Skeletal muscle tissue (tissue), 4 donors: Measurements from ENCODE around the gene FKRP. TPM values are rescaled to one million over a fixed set of nuclear protein-coding genes. Genes with fewer than 3 reads are reported as not detected.
"Not testable (repeated sequence)": the region's sequence is repeated elsewhere in the genome, so short reads cannot be mapped to it uniquely, and the experiment has no call there.

ENCODE experiments used
- H3K27ac ChIP-seq: one replicate; pipeline ENCODE4 v1.7.0; 2013; ENCODE audit warnings: mild to moderate bottlenecking, low read depth, low read length, inconsistent platforms
- H3K27me3 ChIP-seq, 3 donors: one replicate each; pipeline ENCODE4 v1.7.0; 2013; ENCODE audit warnings: low read length in 3 of 3; ENCODE audit not compliant: control insufficient read depth in 3 of 3, insufficient read depth in 3 of 3
- H3K36me3 ChIP-seq, 3 donors: one replicate each; pipeline ENCODE4 v1.7.0; 2013; ENCODE audit warnings: low read length in 3 of 3; ENCODE audit not compliant: control insufficient read depth in 3 of 3, insufficient read depth in 3 of 3
- H3K4me1 ChIP-seq, 3 donors: one replicate each; pipeline ENCODE4 v1.7.0; 2013; ENCODE audit warnings: low read length in 3 of 3, mild to moderate bottlenecking in 3 of 3; ENCODE audit not compliant: control insufficient read depth in 3 of 3, insufficient read depth in 3 of 3
- H3K4me3 ChIP-seq, 3 donors: one replicate each; pipeline ENCODE4 v1.7.0; 2013; ENCODE audit warnings: low read length in 3 of 3
- H3K9ac ChIP-seq, 3 donors: one replicate each; pipeline ENCODE4 v1.7.0; 2013; ENCODE audit warnings: low read length in 3 of 3, mild to moderate bottlenecking in 3 of 3, moderate library complexity in 2 of 3, low read depth in 1 of 3
- H3K9me3 ChIP-seq, 3 donors: one replicate each; pipeline ENCODE4 v1.7.0; 2013; ENCODE audit warnings: low read length in 3 of 3; ENCODE audit not compliant: control insufficient read depth in 3 of 3
- total RNA-seq: library from RNA; depleted of rRNA; stranded (reverse); fragments of >200 nt; gene quantifications from one replicate; pipeline ENCODE4 v1.2.3, GENCODE V29; 2014
- donor health status: Osteomylitis.

Gene FKRP
- total RNA-seq: 5.7 TPM

DNA sequence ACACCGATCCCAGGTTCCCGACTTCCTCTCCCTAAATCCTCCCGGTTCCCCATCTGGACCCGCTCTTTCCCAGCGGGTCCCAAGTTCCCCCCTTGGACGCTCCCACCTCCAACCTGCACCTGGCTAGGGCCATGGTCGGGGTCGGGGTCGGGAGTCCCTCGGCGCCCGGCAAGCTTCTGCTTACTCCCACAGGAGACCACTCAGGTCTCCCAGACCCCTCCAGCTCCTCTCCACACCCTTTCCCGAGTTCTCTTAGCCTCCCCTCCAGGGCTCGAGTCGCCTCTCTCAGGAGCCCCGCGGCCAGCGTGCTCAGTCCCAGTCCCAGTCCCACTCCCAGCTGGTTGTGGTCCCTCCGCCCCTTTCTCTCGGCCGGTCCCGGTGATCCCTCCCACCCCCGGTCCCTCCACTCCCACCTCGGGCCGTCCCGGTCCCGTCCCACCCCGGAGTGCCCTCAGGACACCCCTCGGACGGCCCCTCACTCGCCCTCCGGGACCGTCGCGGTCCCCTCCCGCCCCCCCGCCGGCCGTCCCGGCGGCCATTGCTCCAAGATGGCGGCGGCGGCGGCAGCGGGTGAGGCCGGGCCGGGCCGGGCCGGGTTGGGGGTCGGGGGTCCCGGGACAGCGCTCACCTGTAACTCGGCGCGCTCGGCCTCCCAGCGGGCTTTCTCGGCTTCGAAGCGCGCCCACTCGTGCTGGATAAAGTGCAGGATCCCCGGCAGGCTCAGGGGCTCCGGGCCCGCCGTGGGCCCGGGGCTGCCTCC lies at the start of gene FKRP:
TSS of gene FKRP (plus strand) at position 537 of the 760 bp plus-strand sequence. CDS start 9,394 bp downstream, outside the sequence.
- H3K27ac ChIP-seq: peak within 1 kb of the TSS; percentile 73
- no peaks in the 10 kb centered on the region for H3K27me3 ChIP-seq
- no peaks in the 10 kb centered on the region for H3K9me3 ChIP-seq
- peak within 1 kb of the TSS; percentile 78 to 92 (median 88) for H3K4me3 ChIP-seq
- H3K9ac ChIP-seq: peak within 1 kb of the TSS; percentile 92 to 95 (median 95)
- H3K36me3 ChIP-seq: peaks cover 4 to 21% (median 11%) of the 10 kb centered on the region in 3 donors
- H3K4me1 ChIP-seq: peaks cover 39 to 54% (median 42%) of the 10 kb centered on the region in 3 donors

DNA sequence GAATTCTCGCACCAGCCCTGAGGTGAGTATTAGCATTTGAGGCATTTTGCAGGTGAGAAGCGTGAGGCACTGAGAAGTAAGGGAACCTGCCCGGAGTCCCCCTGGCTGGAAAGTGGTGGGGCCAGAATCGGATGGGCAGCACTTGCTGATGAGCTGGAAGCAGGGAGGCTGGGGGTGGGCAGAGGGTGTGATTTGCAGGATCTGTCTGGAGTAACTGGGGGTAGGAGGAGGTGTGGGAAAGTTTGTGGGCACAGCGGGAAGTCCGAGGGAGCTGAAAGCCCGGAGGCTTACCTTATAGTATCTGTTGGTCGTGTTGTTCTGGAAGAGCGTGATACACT lies 49.0 kb upstream of the FKRP start:
- Histone ChIP-seq H3K9me3 (no peaks in the 10 kb centered on the region), H3K27ac (no peak overlapping the region), H3K4me3 (peak overlapping the region in 1 of 3 donors; percentile 13), H3K36me3 (peaks cover 44 to 51% (median 47%) of the 10 kb centered on the region in 3 donors), H3K4me1 (peaks cover 0 to 6% (median 6%) of the 10 kb centered on the region in 3 donors), H3K27me3 (no peaks in the 10 kb centered on the region), H3K9ac (no peak overlapping the region)

DNA sequence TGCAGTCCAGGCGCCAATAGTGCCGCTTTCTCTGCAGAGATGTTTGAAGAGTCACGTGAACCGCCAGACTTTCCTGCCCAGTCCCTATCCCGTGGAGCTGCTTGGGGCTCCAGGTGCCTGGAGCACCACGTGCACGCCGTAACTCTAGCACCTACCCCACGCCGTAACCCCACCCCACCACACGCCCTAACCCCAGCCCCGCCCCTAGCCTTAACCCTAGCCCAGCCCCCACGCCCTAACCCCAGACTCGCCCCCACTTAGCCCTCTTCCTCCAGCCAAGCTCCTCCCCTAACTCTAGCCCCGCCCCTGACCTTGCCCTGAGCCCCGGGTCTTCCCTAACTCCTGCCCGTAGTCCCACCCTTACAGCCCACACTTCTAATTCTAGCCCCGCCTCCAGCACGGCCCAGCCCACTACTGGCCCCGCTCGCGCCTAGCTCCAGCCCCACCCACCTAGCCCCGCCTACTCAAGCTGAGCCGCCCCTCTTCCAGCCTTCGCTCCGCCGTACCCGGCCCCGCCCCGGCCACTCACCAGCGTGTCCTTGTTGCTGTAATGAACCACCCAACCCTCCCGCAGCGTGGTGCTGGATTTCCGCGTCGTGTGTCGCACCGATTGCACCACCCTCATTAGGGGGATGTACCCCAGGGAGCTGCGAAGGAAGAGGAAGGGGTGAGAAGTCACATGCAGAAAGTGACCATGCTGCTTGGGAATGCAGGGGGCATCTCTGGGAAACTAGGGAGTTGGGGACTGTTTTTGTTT lies 48.5 kb upstream of the FKRP start:
- peak overlapping the region in 1 of 3 donors; percentile 60 for H3K4me3 ChIP-seq
- peak overlapping the region in 1 of 3 donors; percentile 33 for H3K9ac ChIP-seq
- peaks cover 38 to 46% (median 44%) of the 10 kb centered on the region in 3 donors for H3K36me3 ChIP-seq
- H3K27ac ChIP-seq: no peak overlapping the region
- peaks cover 0 to 6% (median 6%) of the 10 kb centered on the region in 3 donors for H3K4me1 ChIP-seq
- H3K27me3 ChIP-seq: no peaks in the 10 kb centered on the region
- H3K9me3 ChIP-seq: no peaks in the 10 kb centered on the region

- peaks cover 30 to 40% (median 37%) of the 10 kb centered on the region in 3 donors for H3K36me3 ChIP-seq
- H3K9ac ChIP-seq: no peak overlapping the region
- no peaks in the 10 kb centered on the region for H3K9me3 ChIP-seq
- H3K4me1 ChIP-seq: peaks cover 0 to 6% (median 6%) of the 10 kb centered on the region in 3 donors
- H3K4me3 ChIP-seq: no peak overlapping the region
- no peaks in the 10 kb centered on the region for H3K27me3 ChIP-seq
- no peak overlapping the region for H3K27ac ChIP-seq
Measured at GRCh38 chr19:46698395-46699321, 47.2 kb upstream of the FKRP start.

- H3K9ac ChIP-seq: no peak overlapping the region
- no peaks in the 10 kb centered on the region for H3K9me3 ChIP-seq
- H3K27ac ChIP-seq: no peak overlapping the region
- H3K27me3 ChIP-seq: no peaks in the 10 kb centered on the region
- no peak overlapping the region for H3K4me3 ChIP-seq
- peaks cover 0 to 6% (median 6%) of the 10 kb centered on the region in 3 donors for H3K4me1 ChIP-seq
- H3K36me3 ChIP-seq: peaks cover 29 to 41% (median 31%) of the 10 kb centered on the region in 3 donors
Measured at GRCh38 chr19:46700704-46701103, 45.2 kb upstream of the FKRP start.

- Histone ChIP-seq H3K27me3 (no peaks in the 10 kb centered on the region), H3K9ac (no peak overlapping the region), H3K4me3 (no peak overlapping the region), H3K27ac (no peak overlapping the region), H3K36me3 (peaks cover 19 to 28% (median 20%) of the 10 kb centered on the region in 3 donors), H3K9me3 (no peaks in the 10 kb centered on the region), H3K4me1 (no peaks in the 10 kb centered on the region)
Measured at GRCh38 chr19:46704379-46705076, 41.3 kb upstream of the FKRP start.

GRCh38 chr19:46710687-46711086 lies 35.2 kb upstream of the FKRP start:
- Histone ChIP-seq H3K27ac (no peak overlapping the region), H3K4me3 (no peak overlapping the region), H3K4me1 (peaks cover 12 to 13% (median 12%) of the 10 kb centered on the region in 3 donors), H3K9ac (no peak overlapping the region), H3K36me3 (peaks cover 0 to 2% (median 0%) of the 10 kb centered on the region in 3 donors), H3K27me3 (no peaks in the 10 kb centered on the region), H3K9me3 (no peaks in the 10 kb centered on the region)

DNA sequence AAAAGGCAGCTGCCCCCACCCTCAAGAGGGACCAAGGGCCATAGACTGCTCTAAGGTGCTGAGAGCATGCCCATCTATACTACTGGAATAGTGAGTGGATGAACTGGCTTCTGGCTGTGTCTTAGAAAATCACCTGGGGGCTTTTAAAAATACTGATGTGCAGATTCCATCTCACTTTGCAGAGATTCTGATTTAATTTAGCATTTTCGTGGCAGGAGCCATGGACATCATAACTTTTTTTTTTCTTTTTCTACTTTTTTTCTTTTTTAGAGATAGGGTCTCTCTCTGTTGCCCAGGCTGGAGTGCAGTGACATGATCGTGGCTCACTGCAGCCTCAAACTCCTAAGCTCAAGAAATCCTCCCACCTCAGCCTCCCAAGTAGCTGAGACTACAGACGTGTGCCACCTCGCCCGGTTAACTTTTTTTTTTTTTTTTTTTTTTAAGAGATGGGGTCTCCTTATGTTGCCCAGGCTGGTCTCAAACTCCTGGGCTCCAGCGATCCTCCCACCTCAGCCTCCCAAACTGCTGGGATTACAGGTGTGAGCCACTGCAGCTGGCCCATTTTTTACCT lies 33.0 kb upstream of the FKRP start:
- not testable (repeated sequence) for H3K9me3 ChIP-seq, H3K27me3 ChIP-seq, H3K36me3 ChIP-seq, H3K27ac ChIP-seq, H3K9ac ChIP-seq, H3K4me3 ChIP-seq
- H3K4me1 ChIP-seq: peaks cover 17 to 22% (median 21%) of the 10 kb centered on the region in 3 donors
